ENCODE data around the gene GPI. TPM values are rescaled to one million over a fixed set of nuclear protein-coding genes. Genes with fewer than 3 reads are reported as not detected.
"Not testable (repeated sequence)": the region's sequence is repeated elsewhere in the genome, so short reads cannot be mapped to it uniquely, and the experiment has no call there.

GPI gene
- total RNA-seq, result 533 TPM
- long read RNA-seq, full-length matches to known transcripts, result 630 of 704 reads
- long read RNA-seq, partial matches to known transcripts, result 51 of 704 reads
- long read RNA-seq, other reads (novel, unspliced or antisense), result 23 of 704 reads

DNA sequence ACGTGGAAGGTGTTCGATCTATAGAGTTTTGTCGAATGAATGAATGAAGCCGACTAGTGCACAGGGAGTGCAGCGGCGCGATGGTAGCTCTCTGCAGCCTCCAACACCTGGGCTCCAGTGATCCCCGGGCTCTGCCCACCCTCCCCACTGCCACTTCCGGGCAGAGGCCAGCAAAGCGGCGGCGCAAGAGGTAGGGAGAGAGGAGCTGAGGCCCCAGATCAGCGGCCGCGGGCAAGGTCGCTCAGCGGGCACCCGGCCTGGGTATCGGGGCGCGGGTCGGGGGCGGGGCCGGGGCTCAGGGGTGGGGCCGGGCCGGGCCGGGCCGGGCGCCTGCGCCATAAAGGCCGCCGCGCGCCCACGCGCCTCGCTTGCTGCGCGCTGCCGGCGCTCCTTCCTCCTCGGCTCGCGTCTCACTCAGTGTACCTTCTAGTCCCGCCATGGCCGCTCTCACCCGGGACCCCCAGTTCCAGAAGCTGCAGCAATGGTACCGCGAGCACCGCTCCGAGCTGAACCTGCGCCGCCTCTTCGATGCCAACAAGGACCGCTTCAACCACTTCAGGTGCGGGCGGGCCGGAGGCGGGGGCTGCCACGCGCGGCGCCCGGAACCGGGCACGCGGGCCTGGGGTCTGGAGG lies at the start of gene GPI:
Gene GPI, plus strand, starts transcription at position 367 of the 633 bp plus-strand sequence. Its CDS starts 71 bp downstream, at position 438.
- DNase-seq (ENCODE audit: missing footprints) (peak; percentile 87), ATAC-seq (peak; percentile 87)
- intact Hi-C loops (cut with DNase I), result no loop called here

DNA sequence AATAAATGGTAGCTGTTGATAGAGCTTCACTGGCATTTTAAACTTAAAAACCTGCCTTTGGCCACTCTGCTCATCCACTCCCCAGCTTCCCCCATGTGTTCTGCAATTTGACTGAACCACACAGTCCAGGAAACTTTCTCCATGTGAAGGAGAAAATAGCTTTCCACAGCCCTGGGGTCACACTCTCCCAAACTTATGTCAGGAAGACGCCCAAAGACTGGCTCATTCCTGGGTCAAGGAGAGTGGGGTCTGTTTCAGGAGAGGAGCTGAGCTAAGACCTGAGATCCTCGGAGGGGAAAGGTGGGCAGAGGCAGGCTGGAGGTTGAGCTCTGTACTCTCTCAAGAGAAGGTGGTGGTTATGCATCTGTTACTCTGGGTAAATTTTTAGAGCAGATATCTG lies 48.7 kb upstream of the GPI start:
- intact Hi-C loops (cut with DNase I), result loop anchor here (5.0 kb wide), 1 partner anchor 44 kb away; no protein-coding TSS in a partner anchor
- no peak for ATAC-seq

DNA sequence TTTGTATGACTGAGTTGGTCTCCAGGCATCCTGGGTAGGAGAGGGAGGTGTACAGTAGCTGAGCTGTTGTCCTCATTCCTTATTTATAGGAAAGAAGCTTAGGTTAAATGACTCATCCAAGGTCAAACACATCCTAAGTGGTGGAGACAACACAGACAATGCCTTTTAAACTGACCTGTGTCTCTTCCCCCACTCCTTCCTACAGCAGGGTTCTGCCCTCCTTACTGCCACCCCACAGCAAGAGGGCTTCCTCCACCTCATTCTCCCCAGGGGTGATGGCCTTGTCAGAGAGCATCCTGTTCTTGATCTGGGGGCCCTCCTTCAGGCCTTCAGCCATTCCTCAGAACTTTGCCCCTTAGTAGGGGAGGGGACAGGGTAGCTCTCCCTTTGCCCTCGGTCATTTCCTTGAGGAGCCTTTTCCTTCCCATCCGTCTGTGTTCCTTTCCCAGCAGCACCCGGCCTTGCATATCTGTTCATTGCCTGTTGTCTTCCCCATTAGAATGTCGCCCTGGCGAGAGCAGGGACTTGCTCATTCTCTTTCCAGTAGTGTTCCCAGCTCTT lies 48.2 kb upstream of the GPI start:
- ATAC-seq, result no peak
- DNase-seq (ENCODE audit: missing footprints), result no peak
- intact Hi-C loops (cut with DNase I), result loop anchor here (5.0 kb wide), 1 partner anchor 45 kb away; no protein-coding TSS in a partner anchor

More for the DNA sequence above, 48.7 kb upstream of the GPI start:
- no peak for DNase-seq (ENCODE audit: missing footprints)

DNA sequence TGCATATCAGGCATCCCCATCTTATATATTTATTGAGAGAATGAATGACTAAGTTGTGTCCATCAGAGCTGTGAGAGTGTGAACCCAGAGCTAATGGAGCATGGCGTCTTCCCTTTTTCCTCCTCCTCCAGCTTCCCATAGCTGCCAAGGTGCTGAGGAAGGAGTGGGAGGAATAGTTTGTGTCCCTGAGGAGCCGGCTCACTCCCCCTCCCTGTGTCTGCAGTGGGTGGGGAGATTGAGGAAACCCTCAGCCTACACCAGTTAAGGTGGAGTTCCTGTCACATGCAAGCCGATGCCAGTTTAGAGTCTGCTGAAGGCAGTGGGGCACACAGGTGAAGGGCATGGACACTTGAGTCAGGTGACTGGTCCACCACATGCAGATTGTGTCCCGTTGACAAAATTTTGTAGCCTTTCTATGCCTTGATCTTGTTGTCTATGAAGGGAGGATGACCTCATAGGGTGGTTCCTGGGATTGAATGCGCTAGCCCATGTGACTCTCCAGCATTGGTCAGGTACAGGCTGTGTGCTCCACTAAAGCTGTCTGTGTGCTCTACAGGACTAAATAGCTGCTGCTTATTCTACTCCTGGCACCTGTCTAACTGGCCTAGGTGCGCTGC lies 47.6 kb upstream of the GPI start:
- intact Hi-C loops (cut with DNase I), result loop anchor here (5.0 kb wide), 1 partner anchor 45 kb away; no protein-coding TSS in a partner anchor
- peak; percentile 33 for ATAC-seq
- no peak for DNase-seq (ENCODE audit: missing footprints)

DNA sequence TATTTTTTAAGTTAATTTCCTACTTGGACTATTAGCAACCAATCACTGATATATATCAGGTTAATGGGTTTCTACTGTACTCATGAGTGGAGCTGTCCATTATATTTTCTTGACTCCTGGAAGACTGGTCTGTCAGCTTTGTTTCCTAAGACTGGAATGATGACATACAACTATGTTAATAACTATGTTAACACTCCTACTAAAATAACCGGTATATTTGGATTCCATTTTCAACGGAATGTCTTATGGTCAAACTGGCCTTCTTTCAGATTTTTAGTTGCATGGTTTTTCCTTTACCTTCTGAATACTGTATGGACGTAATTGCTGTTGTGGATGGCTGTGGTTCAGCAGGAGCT lies 45.8 kb upstream of the GPI start:
- ATAC-seq (no peak), DNase-seq (ENCODE audit: missing footprints) (no peak)
- intact Hi-C loops (cut with DNase I), result loop anchor here (5.0 kb wide), 1 partner anchor 47 kb away; no protein-coding TSS in a partner anchor

DNA sequence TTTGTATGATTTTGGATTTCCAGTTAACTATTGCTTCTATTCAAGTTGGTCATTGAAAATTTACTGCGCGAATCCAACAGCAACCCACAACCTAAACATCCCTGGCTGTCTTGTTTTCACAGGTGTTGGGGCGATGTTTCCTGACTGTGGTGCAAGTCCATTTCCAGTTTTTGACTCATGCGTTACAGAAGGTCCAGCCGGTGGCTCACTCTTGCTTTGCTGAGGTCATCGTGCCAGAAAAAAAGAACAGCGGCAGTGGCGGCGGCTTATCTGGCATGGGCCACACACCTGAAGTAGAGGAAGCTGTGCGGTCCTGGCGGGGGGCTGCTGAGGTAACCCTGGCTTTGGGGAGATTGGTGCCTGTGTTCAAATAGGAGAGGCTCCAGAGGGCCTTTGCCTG lies 45.2 kb upstream of the GPI start:
- no peak for DNase-seq (ENCODE audit: missing footprints)
- intact Hi-C loops (cut with DNase I), result loop anchor here (5.0 kb wide), 1 partner anchor 47 kb away; no protein-coding TSS in a partner anchor
- no peak for ATAC-seq

DNA sequence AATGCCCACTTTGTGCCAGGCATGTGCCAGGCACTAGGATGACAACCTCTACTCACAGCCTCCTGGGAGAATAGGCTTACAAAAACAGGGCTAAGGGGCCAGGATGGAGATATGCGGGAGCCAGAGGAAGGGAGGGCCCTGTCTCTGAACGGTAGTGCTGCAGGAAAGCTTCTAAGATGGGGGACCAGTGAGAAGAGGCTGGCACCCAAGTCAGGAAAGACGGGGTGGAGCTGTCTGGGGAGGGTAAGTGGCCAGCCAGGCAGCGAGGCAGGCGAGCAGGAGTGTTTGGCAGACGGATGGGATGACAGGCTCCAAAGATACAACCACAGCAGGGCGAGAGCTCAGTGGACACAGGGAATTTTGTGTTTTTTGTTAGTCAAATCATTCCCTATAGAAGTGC lies 44.7 kb upstream of the GPI start:
- intact Hi-C loops (cut with DNase I), result no loop called here

DNA sequence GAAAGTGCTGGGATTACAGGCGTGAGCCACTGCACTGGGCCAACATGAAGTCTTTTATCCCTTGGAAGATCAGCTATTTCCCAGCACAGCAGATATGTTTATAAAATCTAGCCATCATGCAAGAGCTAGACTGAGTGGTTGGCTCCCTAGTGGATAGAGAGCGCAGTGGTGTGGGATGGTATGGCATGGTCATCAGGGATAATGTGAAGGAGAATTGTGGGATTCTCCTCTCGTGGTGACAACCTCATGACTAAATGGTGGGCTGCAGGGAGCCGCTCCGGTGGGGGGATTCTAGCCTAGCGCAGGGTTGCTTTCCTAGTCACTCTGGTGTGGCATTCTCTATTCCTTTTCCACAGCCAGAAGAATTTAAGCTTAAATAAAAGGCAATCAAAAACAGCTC lies 43.3 kb upstream of the GPI start:
- ATAC-seq (no peak), DNase-seq (ENCODE audit: missing footprints) (no peak)
- intact Hi-C loops (cut with DNase I), result no loop called here

More for the DNA sequence above, 44.7 kb upstream of the GPI start:
- DNase-seq (ENCODE audit: missing footprints) (no peak), ATAC-seq (no peak)

DNA sequence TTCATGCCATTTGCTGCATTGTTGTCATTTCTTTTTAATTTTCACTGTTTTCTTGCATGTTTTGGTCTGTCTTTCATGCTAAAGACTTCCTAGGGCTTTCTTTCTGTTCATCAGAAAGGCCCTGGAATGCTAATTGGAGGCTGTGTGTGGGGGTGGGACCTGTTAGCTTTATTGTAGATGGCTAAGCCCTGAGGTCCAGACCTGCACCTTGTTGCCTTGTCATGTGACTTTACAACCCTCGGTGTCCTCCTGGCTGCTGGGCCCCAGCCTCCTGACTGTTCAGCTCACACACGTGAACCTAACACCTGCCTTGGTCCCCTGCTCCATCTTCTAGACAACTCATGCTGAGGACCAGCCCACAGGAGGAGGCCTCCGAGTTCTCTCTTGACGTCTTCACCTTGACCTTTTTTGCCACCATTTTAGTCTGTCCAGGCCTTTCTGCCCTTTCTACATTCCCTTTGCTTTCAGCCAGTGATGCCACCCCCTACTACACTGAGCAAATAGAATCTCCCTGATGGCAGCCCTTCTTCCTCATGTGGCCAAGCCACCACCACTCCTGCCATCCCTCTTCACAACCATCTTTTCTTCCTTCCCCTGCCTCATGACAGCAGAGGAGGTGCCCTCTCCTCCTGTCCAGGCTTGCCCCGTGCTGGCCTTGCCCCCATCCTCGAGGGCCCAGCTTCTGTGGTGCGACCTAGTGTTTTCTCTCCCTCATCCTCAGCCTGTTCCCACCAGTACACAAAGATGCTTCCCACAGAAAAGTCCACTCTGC lies 41.4 kb upstream of the GPI start:
- intact Hi-C loops (cut with DNase I), result no loop called here
- DNase-seq (ENCODE audit: missing footprints) (no peak), ATAC-seq (no peak)

DNA sequence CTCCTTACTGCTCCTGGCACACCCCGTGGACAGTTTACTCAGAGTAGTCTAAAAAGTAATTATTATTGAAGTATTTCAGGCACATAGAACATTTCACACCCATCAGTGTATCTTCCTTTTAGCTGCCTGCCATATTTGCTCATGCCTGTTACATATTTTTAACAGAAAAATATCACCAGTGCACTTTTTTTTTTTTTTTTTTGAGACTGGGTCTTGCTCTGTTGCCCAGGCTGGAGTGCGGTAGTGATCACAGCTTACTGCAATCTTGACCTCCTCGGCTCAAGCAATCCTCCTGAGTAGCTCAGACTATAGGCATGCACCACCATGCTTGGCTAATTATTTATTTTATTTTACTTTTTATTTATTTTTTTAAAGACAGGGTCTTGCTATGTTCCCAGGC lies 40.7 kb upstream of the GPI start:
- no peak for DNase-seq (ENCODE audit: missing footprints)
- intact Hi-C loops (cut with DNase I), result no loop called here
- no peak for ATAC-seq

DNA sequence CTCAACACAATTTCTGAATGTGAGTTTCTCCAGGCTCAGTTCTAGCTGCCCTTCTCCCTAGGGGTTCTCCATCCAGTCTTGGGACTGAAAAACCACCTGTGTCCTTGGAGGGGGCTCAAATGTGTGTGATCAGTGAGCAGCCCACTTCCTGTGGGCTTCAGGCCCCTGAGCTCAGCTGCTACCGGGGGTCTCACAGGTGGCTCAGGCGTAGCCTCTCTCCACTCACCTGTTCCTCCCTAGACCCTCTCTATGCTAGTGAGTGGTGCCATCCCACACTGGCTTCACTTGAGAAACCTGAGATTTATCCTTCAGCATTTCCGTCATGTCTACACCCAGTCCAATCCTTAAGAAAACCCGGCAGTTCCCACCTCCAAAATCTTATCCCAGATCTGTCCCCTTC lies 39.8 kb upstream of the GPI start:
- DNase-seq (ENCODE audit: missing footprints) (no peak), ATAC-seq (no peak)

DNA sequence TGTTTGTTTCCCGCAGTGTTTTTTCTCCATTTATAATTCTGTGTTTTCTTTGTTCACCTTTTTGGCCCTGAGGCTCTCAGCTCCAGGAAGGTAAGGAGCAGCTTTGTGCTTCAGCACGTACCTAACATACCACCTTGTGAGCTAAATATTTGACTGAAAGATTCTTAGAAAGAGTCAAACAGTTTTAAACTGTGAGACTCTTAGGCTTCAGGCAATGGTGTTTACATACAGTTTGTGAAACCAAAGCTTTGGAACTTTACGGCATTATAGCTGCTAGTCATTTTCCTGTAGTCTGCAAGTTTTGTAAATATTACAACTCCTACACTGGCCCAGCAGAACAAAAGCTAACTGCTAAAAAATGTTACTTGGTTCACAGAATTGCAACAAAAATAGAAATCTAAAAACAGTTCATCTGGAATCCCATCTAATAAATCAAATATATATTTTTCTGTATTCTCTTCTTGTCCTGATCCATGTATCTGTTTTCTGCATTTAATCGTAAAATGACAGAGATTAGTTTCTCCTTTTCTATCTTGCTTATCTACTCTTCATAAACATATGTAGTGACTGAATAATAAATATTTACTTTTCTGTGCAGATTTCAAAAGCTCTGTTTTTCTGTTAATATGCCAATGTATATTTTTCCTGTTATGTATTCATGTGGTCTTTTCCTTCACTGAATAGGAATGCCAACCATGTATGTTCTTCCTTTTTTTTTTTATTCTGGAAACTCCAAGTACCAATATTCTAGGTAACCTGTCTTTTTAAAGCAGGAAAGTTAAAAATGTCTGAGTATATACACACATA lies 38.8 kb upstream of the GPI start:
- DNase-seq (ENCODE audit: missing footprints) (no peak), ATAC-seq (no peak)
- intact Hi-C loops (cut with DNase I), result no loop called here

More for the DNA sequence above, 39.8 kb upstream of the GPI start:
- intact Hi-C loops (cut with DNase I), result no loop called here

DNA sequence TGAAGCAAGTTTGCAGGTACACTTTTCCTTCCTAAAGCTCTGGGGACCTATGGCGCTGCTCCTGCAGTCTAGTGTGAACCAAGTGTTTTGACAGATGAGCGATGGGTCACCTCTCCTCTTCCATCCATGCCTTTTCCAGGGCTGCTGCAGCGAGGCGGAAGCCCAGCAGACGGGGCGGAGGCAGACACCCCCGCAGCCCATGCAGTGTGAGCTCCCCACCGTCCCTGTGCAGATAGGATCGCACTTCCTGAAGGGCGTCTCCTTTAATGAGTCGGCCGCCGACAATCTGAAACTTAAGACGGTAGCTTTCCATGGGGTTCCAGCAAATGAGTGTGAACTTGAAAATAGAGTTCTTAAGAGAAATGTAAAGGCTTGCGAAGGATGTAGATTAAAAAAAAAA lies 37.1 kb upstream of the GPI start:
- intact Hi-C loops (cut with DNase I), result no loop called here
- ATAC-seq, result peak; percentile 16
- no peak for DNase-seq (ENCODE audit: missing footprints)

DNA sequence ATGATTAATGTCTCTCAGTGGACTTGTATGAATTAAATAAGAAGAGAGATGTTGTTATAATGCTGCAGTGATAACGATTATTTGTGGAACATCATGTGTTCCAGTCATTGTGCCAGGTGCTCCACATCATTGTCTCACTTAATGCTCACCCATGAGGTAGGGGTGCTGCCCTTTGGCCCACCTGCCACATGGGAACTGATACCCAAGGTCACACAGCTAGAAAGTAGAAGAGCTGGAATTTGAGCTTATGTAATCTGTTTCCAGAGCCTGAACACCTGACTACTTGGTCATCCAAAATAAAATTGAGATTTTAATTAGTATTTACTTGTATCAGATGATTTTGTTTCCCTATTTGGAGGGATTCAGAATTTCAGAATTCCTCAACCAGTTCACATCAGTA lies 36.0 kb upstream of the GPI start:
- ATAC-seq (no peak), DNase-seq (ENCODE audit: missing footprints) (no peak)
- intact Hi-C loops (cut with DNase I), result no loop called here

DNA sequence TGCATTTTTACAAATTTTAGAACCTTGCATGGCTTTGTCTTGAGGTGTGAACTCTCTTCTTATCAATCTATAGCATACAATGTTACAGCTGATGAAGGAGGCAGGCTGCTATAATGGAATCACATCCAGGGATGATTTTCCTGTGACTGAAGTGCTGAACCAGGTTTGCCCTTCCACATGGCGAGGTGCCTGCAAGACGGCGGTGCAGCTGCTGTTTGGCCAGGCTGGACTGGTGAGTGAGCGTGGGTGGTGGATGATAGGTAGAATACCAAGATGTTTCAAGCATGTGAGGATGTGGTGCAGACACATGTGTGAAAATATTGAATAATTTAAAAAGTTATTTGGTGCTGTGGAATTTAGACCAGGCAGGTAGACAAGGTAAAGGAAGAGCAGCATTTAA lies 34.9 kb upstream of the GPI start:
- DNase-seq (ENCODE audit: missing footprints) (peak; percentile 50), ATAC-seq (no peak)
- intact Hi-C loops (cut with DNase I), result loop anchor here (5.0 kb wide), 1 partner anchor 63 kb away; no protein-coding TSS in a partner anchor

DNA sequence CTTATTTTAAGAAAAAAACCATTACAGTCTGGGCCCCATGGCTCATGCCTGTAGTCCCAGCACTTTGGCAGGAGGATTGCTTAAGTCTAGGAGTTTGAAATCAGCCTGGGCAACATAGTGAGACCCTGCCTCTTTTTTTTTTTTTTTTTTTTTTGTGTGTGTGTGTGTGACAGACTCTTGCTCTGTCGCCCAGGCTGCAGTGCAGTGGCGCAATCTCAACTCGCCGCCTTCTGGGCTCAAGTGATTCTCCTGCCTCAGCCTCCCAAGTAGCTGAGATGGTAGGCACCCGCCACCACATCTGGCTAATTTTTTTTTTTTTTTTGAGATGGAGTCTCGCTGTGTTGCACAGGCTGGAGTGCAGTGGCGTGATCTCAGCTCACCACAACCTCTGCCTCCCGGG lies 34.4 kb upstream of the GPI start:
- DNase-seq (ENCODE audit: missing footprints); ATAC-seq: not testable (repeated sequence)
- intact Hi-C loops (cut with DNase I), result loop anchor here (5.0 kb wide), 1 partner anchor 63 kb away; no protein-coding TSS in a partner anchor

DNA sequence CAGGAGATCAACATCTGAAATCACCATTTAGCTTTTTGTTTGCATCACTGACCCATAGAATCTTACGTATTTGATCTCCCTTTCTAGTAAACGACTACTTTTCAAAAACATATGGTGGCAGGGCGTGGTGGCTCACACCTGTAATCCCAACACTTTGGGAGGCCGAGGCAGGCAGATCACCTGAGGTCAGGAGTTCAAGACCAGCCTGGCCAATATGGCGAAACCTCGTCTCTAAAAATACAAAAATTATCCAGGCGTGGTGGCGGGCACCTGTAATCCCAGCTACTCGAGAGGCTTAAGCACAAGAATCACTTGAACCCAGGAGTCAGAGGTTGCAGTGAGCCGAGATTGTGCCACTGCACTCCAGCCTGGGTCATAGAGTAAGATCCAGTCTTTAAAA lies 33.4 kb upstream of the GPI start:
- not testable (repeated sequence) for ATAC-seq; DNase-seq (ENCODE audit: missing footprints)
- intact Hi-C loops (cut with DNase I), result loop anchor here (5.0 kb wide), 1 partner anchor 64 kb away; no protein-coding TSS in a partner anchor

Measured in Right ventricle myocardium inferior (tissue), 1 donor.